CMK (cell line): ENCODE results near the gene OR2B2.
"Not testable (repeated sequence)": the region's sequence is repeated elsewhere in the genome, so short reads cannot be mapped to it uniquely, and the experiment has no call there.

Experiments used
- DNase-seq: peaks from one replicate; pipeline ENCODE4 v3.0.0-alpha.2; 2010; ENCODE audit warnings: low read depth

OR2B2 gene

GRCh38 chr6:27911956-27912446 is at the start of gene OR2B2:
TSS of gene OR2B2 (minus strand) at chr6:27912396. CDS start at chr6:27912319, 77 bp downstream.
- DNase-seq: no peak

GRCh38 chr6:27957516-27957915 is 45.3 kb upstream of the OR2B2 start:
- DNase-seq: no peak

GRCh38 chr6:27956941-27957340 is 44.7 kb upstream of the OR2B2 start, which contains the start of gene OR2B6:
TSS of gene OR2B6 (plus strand) at chr6:27957241. CDS start at chr6:27957241, 0 bp downstream.
- no peak for DNase-seq

- DNase-seq: no peak
Measured at GRCh38 chr6:27951040-27951439, 38.8 kb upstream of the OR2B2 start.

- no peak for DNase-seq
Measured at GRCh38 chr6:27948237-27948636, 36.0 kb upstream of the OR2B2 start.

GRCh38 chr6:27943072-27943471 is 30.9 kb upstream of the OR2B2 start:
- DNase-seq: not testable (repeated sequence)

- DNase-seq: no peak
Measured at GRCh38 chr6:27940766-27941165, 28.6 kb upstream of the OR2B2 start.

- no peak for DNase-seq
Measured at GRCh38 chr6:27931209-27931608, 19.0 kb upstream of the OR2B2 start.

- DNase-seq: not testable (repeated sequence)
Measured at GRCh38 chr6:27929930-27930329, 17.7 kb upstream of the OR2B2 start.

- not testable (repeated sequence) for DNase-seq
Measured at GRCh38 chr6:27928041-27928440, 15.8 kb upstream of the OR2B2 start.

GRCh38 chr6:27924179-27924578 is 12.0 kb upstream of the OR2B2 start:
- no peak for DNase-seq

GRCh38 chr6:27922949-27923348 is 10.8 kb upstream of the OR2B2 start:
- no peak for DNase-seq

GRCh38 chr6:27908017-27908416 is 4.2 kb downstream of the OR2B2 start:
- no peak for DNase-seq

- no peak for DNase-seq
Measured at GRCh38 chr6:27902335-27903314, 9.6 kb downstream of the OR2B2 start.

- DNase-seq: no peak
Measured at GRCh38 chr6:27901801-27902200, 10.4 kb downstream of the OR2B2 start.

- not testable (repeated sequence) for DNase-seq
Measured at GRCh38 chr6:27900197-27900596, 12.0 kb downstream of the OR2B2 start.

- DNase-seq: no peak
Measured at GRCh38 chr6:27899543-27899942, 12.7 kb downstream of the OR2B2 start.

- no peak for DNase-seq
Measured at GRCh38 chr6:27897580-27898206, 14.5 kb downstream of the OR2B2 start.

- no peak for DNase-seq
Measured at GRCh38 chr6:27896398-27896796, 15.8 kb downstream of the OR2B2 start.

GRCh38 chr6:27894839-27895762 is 17.1 kb downstream of the OR2B2 start:
- DNase-seq: no peak
